GM23248 (cell line): ENCODE data around the gene RAD51B. TPM values are rescaled to one million over a fixed set of nuclear protein-coding genes. Genes with fewer than 3 reads are reported as not detected.

ENCODE experiments used
- DNase-seq: peaks from one replicate; pipeline ENCODE4 v3.0.0-alpha.2; 2015
- H2AFZ ChIP-seq: fragments of 200-600 bp; sonication (generic); 2 replicates; pipeline ENCODE4 v1.6.1; 2016; ENCODE audit warnings: antibody characterized with exemption
- H3F3A ChIP-seq: fragments of 200-600 bp; sonication (generic); 2 replicates; pipeline ENCODE4 v1.6.1; 2016; ENCODE audit warnings: mild to moderate bottlenecking, antibody characterized with exemption, mixed run types; ENCODE audit not compliant: insufficient read depth
- H3K27ac ChIP-seq: fragments of 200-600 bp; sonication (generic); 2 replicates; pipeline ENCODE4 v1.5.1; 2016; ENCODE audit warnings: mild to moderate bottlenecking
- H3K27me3 ChIP-seq: fragments of 200-600 bp; sonication (generic); replicated peaks from 2 replicates; pipeline ENCODE4 v1.6.1; 2016; ENCODE audit warnings: mild to moderate bottlenecking; ENCODE audit not compliant: insufficient read depth
- H3K36me3 ChIP-seq: fragments of 200-600 bp; sonication (generic); 2 replicates; pipeline ENCODE4 v1.6.1; 2016; ENCODE audit warnings: low read depth, mild to moderate bottlenecking
- H3K4me1 ChIP-seq: fragments of 200-600 bp; sonication (generic); 2 replicates; pipeline ENCODE4 v1.6.1; 2016; ENCODE audit warnings: mild to moderate bottlenecking; ENCODE audit not compliant: insufficient read depth
- H3K4me2 ChIP-seq: fragments of 200-600 bp; sonication (generic); one replicate; pipeline ENCODE4 v1.6.1; 2016; ENCODE audit warnings: mild to moderate bottlenecking; ENCODE audit not compliant: unreplicated experiment
- H3K4me3 ChIP-seq: fragments of 200-600 bp; sonication (generic); 2 replicates; pipeline ENCODE4 v1.5.1; 2016; ENCODE audit warnings: mild to moderate bottlenecking
- H3K79me2 ChIP-seq: fragments of 200-600 bp; sonication (generic); 2 replicates; pipeline ENCODE4 v1.6.1; 2016; ENCODE audit warnings: mild to moderate bottlenecking; ENCODE audit not compliant: insufficient read depth
- H3K9ac ChIP-seq: fragments of 200-600 bp; sonication (generic); 2 replicates; pipeline ENCODE4 v1.6.1; 2016; ENCODE audit warnings: mild to moderate bottlenecking
- H3K9me2 ChIP-seq: fragments of 200-600 bp; sonication (generic); 2 replicates; pipeline ENCODE4 v1.6.1; 2016; ENCODE audit warnings: mixed run types, mild to moderate bottlenecking, moderate library complexity; ENCODE audit not compliant: insufficient read depth
- H3K9me3 ChIP-seq: fragments of 200-600 bp; sonication (generic); one replicate; pipeline ENCODE4 v1.6.1; 2017; ENCODE audit warnings: low read depth
- H4K20me1 ChIP-seq: fragments of 200-600 bp; sonication (generic); 2 replicates; pipeline ENCODE4 v1.6.0; 2016; ENCODE audit not compliant: insufficient read depth
- EZH2 ChIP-seq: fragments of 200-600 bp; sonication (generic); IDR thresholded peaks from 2 replicates; pipeline ENCODE4 v1.6.1; 2018; ENCODE audit warnings: antibody characterized with exemption, mild to moderate bottlenecking; ENCODE audit not compliant: insufficient read depth, poor library complexity, severe bottlenecking
- EZH2phosphoT487 ChIP-seq: fragments of 200-600 bp; sonication (generic); IDR thresholded peaks from 2 replicates; pipeline ENCODE4 v1.6.1; 2018; ENCODE audit warnings: antibody characterized with exemption, moderate library complexity, mild to moderate bottlenecking, low read depth; ENCODE audit not compliant: insufficient read depth
- WGBS, 2 experiments: methylation state at CpG; one replicate each; pipeline ENCODE4 v1.1.6; 2015 to 2017; ENCODE audit warnings: low lambda C conversion rate in 2 of 2, low coverage in 1 of 2; ENCODE audit errors: missing lambda C conversion rate in 2 of 2; 5-methylcytosine and 5-hydroxymethylcytosine counted together
- in situ Hi-C: fragments of 300-500 bp; cut with MboI; formaldehyde crosslinking; loops from 2 replicates; pipeline ENCODE4 v1.15.0; 2020
- polyA plus RNA-seq: library from polyadenylated mRNA; unstranded; fragments of >200 nt; fragmentation: Nextera tagmentation; extraction: Ambion mirVana; gene quantifications from 2 replicates; pipeline ENCODE4 v1.2.1, GENCODE V29; 2016
- total RNA-seq: library from RNA; depleted of rRNA; stranded (reverse); fragments of >200 nt; shearing (Covaris generic); gene quantifications from 2 replicates; pipeline ENCODE4 v1.2.3, GENCODE V29; 2014

The RAD51B gene
- total and polyA plus RNA-seq, 2 experiments from 2014 or later, result 4.0 to 8.8 TPM

DNA sequence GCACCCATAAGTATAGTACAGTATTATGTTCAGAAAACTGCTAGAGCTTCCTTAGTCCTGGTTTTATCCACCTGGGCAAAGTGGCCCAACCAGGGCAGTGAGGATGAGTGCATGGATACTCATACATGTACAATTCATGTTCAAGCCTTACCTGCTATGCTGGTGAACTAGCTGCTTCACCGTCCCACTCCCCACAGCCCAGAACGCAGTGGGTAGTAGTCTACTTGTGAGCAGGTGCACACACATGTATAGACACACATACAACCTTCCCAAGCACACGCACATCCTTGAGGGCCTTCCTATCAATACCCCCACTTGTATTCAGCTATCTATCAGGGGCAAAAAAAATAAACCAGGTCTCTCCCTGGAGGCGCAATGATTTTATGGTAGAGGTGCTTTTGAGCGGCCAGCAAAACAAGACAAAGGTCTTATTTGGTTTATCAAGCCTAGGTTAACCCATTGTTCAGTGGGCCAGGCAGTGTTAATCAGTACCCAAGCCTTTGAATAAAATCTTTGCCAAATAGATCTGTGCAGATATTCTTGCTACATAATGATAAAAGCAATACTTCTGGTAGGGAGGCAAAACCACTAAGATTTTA, 903.5 kb downstream of the RAD51B start:
- no peaks in the 10 kb centered on the region for H3K9me2 ChIP-seq
- no peak for DNase-seq
- no peaks in the 10 kb centered on the region for H3K9me3 ChIP-seq
- no peak overlapping the region for H2AFZ ChIP-seq
- no peaks in the 10 kb centered on the region for H3K27me3 ChIP-seq
- no peak overlapping the region for H3K4me2 ChIP-seq
- H3K4me1 ChIP-seq, result no peaks in the 10 kb centered on the region; the same call in 1 of the 2 replicates
- H3K9ac ChIP-seq, result no peak overlapping the region
- H4K20me1 ChIP-seq, result no peaks in the 10 kb centered on the region
- no peak overlapping the region for H3K4me3 ChIP-seq
- no peak overlapping the region for H3K27ac ChIP-seq
- no peak for TF ChIP-seq EZH2phosphoT487
- no peak for TF ChIP-seq EZH2
- H3K79me2 ChIP-seq, result no peaks in the 10 kb centered on the region
- in situ Hi-C loops, result no loop called here
- H3K36me3 ChIP-seq, result no peaks in the 10 kb centered on the region; the same call in 1 of the 2 replicates
- WGBS, 2 experiments, result 94 to 98% methylated on average over 5 of the region's 5 CpGs
- H3F3A ChIP-seq, result no peaks in the 10 kb centered on the region

DNA sequence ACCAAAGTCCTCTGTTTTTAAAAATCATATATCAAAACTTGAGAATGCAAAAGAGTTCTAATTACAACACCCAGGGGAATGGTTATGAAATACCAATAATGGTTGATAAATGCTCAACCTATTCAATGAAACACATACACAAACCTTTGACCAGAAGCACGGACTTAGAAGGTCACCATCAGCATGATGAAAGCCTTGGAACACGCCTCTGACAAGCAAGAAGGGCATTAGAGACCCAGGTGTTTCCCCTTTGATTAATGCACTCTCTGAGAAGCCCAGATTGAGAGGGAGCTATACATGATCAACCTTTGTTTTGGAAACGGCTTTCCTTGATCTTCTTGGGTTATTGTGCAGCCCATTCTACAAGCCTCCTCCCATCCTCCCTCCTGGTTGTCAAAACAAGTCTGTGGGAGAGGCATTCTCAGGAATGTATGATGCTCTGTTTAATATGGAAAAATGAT, 904.3 kb downstream of the RAD51B start:
- no peak overlapping the region for H3K9ac ChIP-seq
- H3F3A ChIP-seq, result no peaks in the 10 kb centered on the region
- WGBS, 2 experiments, result 76 to 86% methylated on average over 3 of the region's 3 CpGs
- H3K36me3 ChIP-seq, result no peaks in the 10 kb centered on the region; the same call in 1 of the 2 replicates
- H3K4me1 ChIP-seq, result no peaks in the 10 kb centered on the region; the same call in 1 of the 2 replicates
- no peak overlapping the region for H3K4me3 ChIP-seq
- H3K4me2 ChIP-seq, result no peak overlapping the region
- H3K27me3 ChIP-seq, result no peaks in the 10 kb centered on the region
- no peak overlapping the region for H3K27ac ChIP-seq
- no peaks in the 10 kb centered on the region for H3K79me2 ChIP-seq
- H4K20me1 ChIP-seq, result no peaks in the 10 kb centered on the region
- H3K9me3 ChIP-seq, result no peaks in the 10 kb centered on the region
- no peak for TF ChIP-seq EZH2
- no peak for TF ChIP-seq EZH2phosphoT487
- no peak for DNase-seq
- in situ Hi-C loops, result no loop called here
- no peaks in the 10 kb centered on the region for H3K9me2 ChIP-seq
- no peak overlapping the region for H2AFZ ChIP-seq

- Histone ChIP-seq H3K79me2 (no peaks in the 10 kb centered on the region), H3K27ac (no peak overlapping the region), H3K9ac (no peak overlapping the region), H3K9me3 (no peaks in the 10 kb centered on the region), H3K36me3 (no peaks in the 10 kb centered on the region; the same call in 1 of the 2 replicates), H3K4me2 (no peak overlapping the region), H3K4me3 (no peak overlapping the region), H3K4me1 (no peaks in the 10 kb centered on the region; the same call in 1 of the 2 replicates), H3F3A (no peaks in the 10 kb centered on the region), H2AFZ (no peak overlapping the region), H3K27me3 (no peaks in the 10 kb centered on the region), H4K20me1 (no peaks in the 10 kb centered on the region), H3K9me2 (no peaks in the 10 kb centered on the region)
- WGBS, 2 experiments, result 90 to 92% methylated on average over 3 of the region's 3 CpGs
- TF ChIP-seq EZH2, result no peak
- TF ChIP-seq EZH2phosphoT487, result no peak
- in situ Hi-C loops, result no loop called here
- DNase-seq, result no peak
These were observed 905.3 kb downstream of the RAD51B start for GRCh38 chr14:68724914-68725313.

- no peak for DNase-seq
- Histone ChIP-seq H2AFZ (no peak overlapping the region), H3K27ac (no peak overlapping the region), H3K4me1 (no peaks in the 10 kb centered on the region), H3F3A (no peaks in the 10 kb centered on the region), H3K9ac (no peak overlapping the region), H4K20me1 (no peaks in the 10 kb centered on the region), H3K4me3 (no peak overlapping the region), H3K36me3 (no peaks in the 10 kb centered on the region; the same call in 1 of the 2 replicates), H3K9me2 (no peaks in the 10 kb centered on the region), H3K4me2 (no peak overlapping the region), H3K27me3 (no peaks in the 10 kb centered on the region), H3K9me3 (no peaks in the 10 kb centered on the region), H3K79me2 (no peaks in the 10 kb centered on the region)
- TF ChIP-seq EZH2, result no peak
- no peak for TF ChIP-seq EZH2phosphoT487
- WGBS, 2 experiments, result 95 to 99% methylated on average over 5 of the region's 5 CpGs
- in situ Hi-C loops, result no loop called here
These were observed 906.6 kb downstream of the RAD51B start for GRCh38 chr14:68726093-68726695.
